ENCODE data around the gene PHAX.
"Not testable (repeated sequence)": the region's sequence is repeated elsewhere in the genome, so short reads cannot be mapped to it uniquely, and the experiment has no call there.

PHAX gene

DNA sequence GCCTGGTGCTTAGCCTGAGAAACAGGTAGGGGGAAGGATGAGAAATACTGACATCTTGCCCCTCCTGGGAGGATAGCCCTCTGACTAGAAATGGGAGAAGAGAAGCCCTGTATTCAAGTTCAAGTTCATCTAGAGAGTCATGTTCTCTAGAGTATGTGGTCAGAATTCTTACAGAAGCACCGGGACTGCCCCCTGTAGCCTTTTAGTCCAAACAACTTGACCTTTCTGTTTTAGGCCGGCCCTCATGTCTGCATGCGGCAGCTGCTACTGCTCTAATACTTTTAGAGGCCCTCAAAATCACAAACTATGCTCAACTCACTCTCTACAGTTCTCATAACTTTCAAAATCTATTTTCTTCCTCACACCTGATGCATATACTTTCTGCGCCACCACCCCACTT lies 47.7 kb downstream of the PHAX start:
- Histone ChIP-seq H3K4me2 (ENCODE audit: low read length) (no peak overlapping the region), H3K4me3 (ENCODE audit: low read length) (no peak overlapping the region), H2AFZ (ENCODE audit: low read depth, low read length) (no peak overlapping the region), H3K4me1 (ENCODE audit: low read length) (no peaks in the 10 kb centered on the region), H3K27ac (ENCODE audit: low read length) (no peak overlapping the region), H3K36me3 (replicated peaks; ENCODE audit: low read depth, low read length) (no peaks in the 10 kb centered on the region), H3K9ac (ENCODE audit: low read length) (no peak overlapping the region), H3K9me3 (ENCODE audit: insufficient read depth, low read length) (peaks cover 7% of the 10 kb centered on the region; the same call in 1 of the 2 replicates), H3K27me3 (ENCODE audit: low read depth, low read length) (no peaks in the 10 kb centered on the region), H3K79me2 (ENCODE audit: low read length) (no peaks in the 10 kb centered on the region), H4K20me1 (ENCODE audit: insufficient read depth, low read length) (no peaks in the 10 kb centered on the region)
- TF ChIP-seq EZH2phosphoT487 (IDR thresholded peaks at IDR 0.05; ENCODE audit: low read depth), result no peak
- TF ChIP-seq, protein P1, sequence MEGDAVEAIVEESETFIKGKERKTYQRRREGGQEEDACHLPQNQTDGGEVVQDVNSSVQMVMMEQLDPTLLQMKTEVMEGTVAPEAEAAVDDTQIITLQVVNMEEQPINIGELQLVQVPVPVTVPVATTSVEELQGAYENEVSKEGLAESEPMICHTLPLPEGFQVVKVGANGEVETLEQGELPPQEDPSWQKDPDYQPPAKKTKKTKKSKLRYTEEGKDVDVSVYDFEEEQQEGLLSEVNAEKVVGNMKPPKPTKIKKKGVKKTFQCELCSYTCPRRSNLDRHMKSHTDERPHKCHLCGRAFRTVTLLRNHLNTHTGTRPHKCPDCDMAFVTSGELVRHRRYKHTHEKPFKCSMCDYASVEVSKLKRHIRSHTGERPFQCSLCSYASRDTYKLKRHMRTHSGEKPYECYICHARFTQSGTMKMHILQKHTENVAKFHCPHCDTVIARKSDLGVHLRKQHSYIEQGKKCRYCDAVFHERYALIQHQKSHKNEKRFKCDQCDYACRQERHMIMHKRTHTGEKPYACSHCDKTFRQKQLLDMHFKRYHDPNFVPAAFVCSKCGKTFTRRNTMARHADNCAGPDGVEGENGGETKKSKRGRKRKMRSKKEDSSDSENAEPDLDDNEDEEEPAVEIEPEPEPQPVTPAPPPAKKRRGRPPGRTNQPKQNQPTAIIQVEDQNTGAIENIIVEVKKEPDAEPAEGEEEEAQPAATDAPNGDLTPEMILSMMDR (IDR thresholded peaks at IDR 0.05; ENCODE audit: low read depth, low read length), result no peak

GRCh38 chr5:126649057-126649456 lies 48.3 kb downstream of the PHAX start:
- H3K4me2 ChIP-seq (ENCODE audit: low read length); H3K36me3 ChIP-seq (replicated peaks; ENCODE audit: low read depth, low read length); H3K9ac ChIP-seq (ENCODE audit: low read length); H4K20me1 ChIP-seq (ENCODE audit: insufficient read depth, low read length); H3K4me1 ChIP-seq (ENCODE audit: low read length); H3K4me3 ChIP-seq (ENCODE audit: low read length); H3K79me2 ChIP-seq (ENCODE audit: low read length); H3K27me3 ChIP-seq (ENCODE audit: low read depth, low read length); H3K9me3 ChIP-seq (ENCODE audit: insufficient read depth, low read length); H2AFZ ChIP-seq (ENCODE audit: low read depth, low read length); H3K27ac ChIP-seq (ENCODE audit: low read length): not testable (repeated sequence)

GRCh38 chr5:126649709-126650108 lies 49.0 kb downstream of the PHAX start:
- not testable (repeated sequence) for H3K4me1 ChIP-seq (ENCODE audit: low read length); H4K20me1 ChIP-seq (ENCODE audit: insufficient read depth, low read length); H3K27ac ChIP-seq (ENCODE audit: low read length); H3K9me3 ChIP-seq (ENCODE audit: insufficient read depth, low read length); H3K36me3 ChIP-seq (replicated peaks; ENCODE audit: low read depth, low read length); H3K27me3 ChIP-seq (ENCODE audit: low read depth, low read length); H3K4me2 ChIP-seq (ENCODE audit: low read length); H2AFZ ChIP-seq (ENCODE audit: low read depth, low read length); H3K4me3 ChIP-seq (ENCODE audit: low read length); H3K9ac ChIP-seq (ENCODE audit: low read length); H3K79me2 ChIP-seq (ENCODE audit: low read length)

DNA sequence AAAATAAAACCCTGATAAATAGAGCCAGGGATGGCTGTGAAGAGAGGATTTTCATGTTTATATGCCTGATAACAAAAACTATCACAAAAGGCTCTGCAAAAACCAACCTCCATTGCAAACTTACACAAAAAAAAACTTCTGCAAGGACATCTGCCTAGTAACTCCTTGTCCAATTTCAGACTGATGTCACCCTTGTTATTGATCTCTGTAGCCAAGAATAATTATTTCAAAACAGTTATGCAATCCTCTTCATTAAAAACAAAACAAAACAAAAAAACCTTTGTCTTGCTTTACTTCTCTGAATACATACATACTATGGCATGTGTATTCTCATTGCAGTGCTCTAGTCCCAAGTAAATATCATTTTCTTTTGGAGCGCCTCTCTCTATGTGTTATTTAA lies 49.7 kb downstream of the PHAX start:
- H3K36me3 ChIP-seq (replicated peaks; ENCODE audit: low read depth, low read length), result no peaks in the 10 kb centered on the region
- H3K9me3 ChIP-seq (ENCODE audit: insufficient read depth, low read length), result no peaks in the 10 kb centered on the region
- no peak for TF ChIP-seq EZH2phosphoT487 (IDR thresholded peaks at IDR 0.05; ENCODE audit: low read depth)
- TF ChIP-seq, protein P1 (IDR thresholded peaks at IDR 0.05; ENCODE audit: low read depth, low read length), result no peak
- H3K4me2 ChIP-seq (ENCODE audit: low read length), result no peak overlapping the region
- H3K27me3 ChIP-seq (ENCODE audit: low read depth, low read length), result no peaks in the 10 kb centered on the region
- H3K4me3 ChIP-seq (ENCODE audit: low read length), result no peak overlapping the region
- H3K79me2 ChIP-seq (ENCODE audit: low read length), result no peaks in the 10 kb centered on the region
- no peak overlapping the region for H2AFZ ChIP-seq (ENCODE audit: low read depth, low read length)
- no peaks in the 10 kb centered on the region for H3K4me1 ChIP-seq (ENCODE audit: low read length)
- no peak overlapping the region for H3K27ac ChIP-seq (ENCODE audit: low read length)
- no peaks in the 10 kb centered on the region for H4K20me1 ChIP-seq (ENCODE audit: insufficient read depth, low read length)
- H3K9ac ChIP-seq (ENCODE audit: low read length), result no peak overlapping the region

DNA sequence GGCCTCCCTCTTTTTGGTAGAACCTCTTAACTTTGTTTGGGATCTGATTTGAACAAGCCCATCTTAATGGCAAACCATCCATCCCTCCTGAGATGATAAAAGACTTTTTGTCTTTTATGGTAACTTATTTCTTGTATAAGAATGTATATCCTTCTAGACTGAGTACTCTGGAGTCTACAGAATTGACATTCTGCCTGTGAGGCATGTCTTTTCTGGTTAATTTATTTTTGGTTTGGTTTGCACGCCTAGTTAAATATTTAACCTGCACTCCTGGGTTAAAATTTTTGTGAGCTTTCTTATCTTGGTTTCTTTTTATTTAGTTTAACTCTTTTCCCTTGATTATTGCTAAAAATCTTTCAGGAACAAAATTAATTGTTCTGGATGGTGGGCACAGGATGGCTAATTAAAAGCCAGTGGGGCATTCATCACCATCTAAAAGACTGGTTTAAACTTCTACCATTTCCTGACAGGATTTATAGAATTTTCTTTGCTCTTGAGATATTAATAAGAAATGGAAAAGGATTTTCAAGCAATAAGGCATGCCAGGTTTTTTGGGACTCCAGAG lies 50.3 kb downstream of the PHAX start:
- no peaks in the 10 kb centered on the region for H4K20me1 ChIP-seq (ENCODE audit: insufficient read depth, low read length)
- no peak overlapping the region for H3K9ac ChIP-seq (ENCODE audit: low read length)
- no peaks in the 10 kb centered on the region for H3K27me3 ChIP-seq (ENCODE audit: low read depth, low read length)
- H3K79me2 ChIP-seq (ENCODE audit: low read length), result no peaks in the 10 kb centered on the region
- H3K27ac ChIP-seq (ENCODE audit: low read length), result no peak overlapping the region
- no peak overlapping the region for H2AFZ ChIP-seq (ENCODE audit: low read depth, low read length)
- no peak overlapping the region for H3K4me3 ChIP-seq (ENCODE audit: low read length)
- no peaks in the 10 kb centered on the region for H3K36me3 ChIP-seq (replicated peaks; ENCODE audit: low read depth, low read length)
- TF ChIP-seq EZH2phosphoT487 (IDR thresholded peaks at IDR 0.05; ENCODE audit: low read depth), result no peak
- no peak overlapping the region for H3K4me2 ChIP-seq (ENCODE audit: low read length)
- H3K4me1 ChIP-seq (ENCODE audit: low read length), result no peaks in the 10 kb centered on the region
- H3K9me3 ChIP-seq (ENCODE audit: insufficient read depth, low read length), result no peaks in the 10 kb centered on the region
